ENCODE data around the gene DCAF11.

DCAF11 gene

DNA sequence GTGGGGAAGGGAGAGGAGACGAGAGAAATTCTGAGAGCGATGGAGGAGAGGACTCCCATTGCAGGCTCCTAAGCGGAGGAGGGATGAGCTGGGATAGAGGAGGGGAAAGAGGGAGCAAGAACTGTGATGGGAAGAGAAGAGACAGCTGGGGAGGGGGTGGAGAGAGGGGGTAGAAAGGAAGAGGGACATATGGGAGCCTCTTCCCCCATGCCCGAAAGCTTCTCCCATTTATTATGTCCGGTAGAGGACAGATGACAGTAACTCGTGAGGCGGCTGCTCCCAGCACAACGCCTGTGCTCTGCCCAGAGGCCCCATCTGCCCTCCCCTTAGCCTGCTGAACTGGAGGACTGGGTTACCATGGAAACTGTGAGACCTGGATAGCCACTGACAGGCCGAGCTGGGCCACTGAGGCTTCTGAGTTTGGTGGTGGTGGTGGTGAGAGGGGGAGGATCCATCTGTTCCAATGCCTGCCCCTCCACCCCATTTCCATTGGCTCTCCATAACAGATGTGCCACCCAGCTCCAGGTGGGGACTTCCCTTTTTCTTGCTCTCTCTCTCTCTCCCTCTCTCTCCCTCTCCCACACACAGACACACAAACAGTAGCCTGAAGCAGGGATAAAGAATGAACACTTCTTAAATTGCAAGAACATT is 35.0 kb upstream of the DCAF11 start:
- DNase-seq: peak; percentile 66

DNA sequence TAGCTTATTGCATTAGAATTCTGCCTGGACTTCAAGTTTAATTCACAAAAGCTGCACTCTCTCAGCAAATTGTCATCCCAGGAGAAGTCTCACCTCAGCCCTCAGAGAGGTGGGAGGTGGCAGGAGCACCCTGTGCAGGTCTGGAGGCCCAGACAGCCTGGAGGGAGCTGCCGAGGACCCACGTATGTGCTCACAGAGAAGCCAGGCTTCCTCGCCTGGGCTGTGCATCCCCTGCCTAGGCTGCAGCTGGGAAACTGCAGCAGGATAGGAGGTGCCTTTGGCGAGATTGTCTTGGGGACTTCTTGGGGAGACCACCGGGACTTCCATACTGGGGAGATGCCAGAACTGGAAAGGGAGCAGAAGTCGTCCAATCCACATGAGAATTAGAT is 34.4 kb upstream of the DCAF11 start:
- no peak for DNase-seq

GRCh38 chr14:24080888-24081738 is 33.5 kb upstream of the DCAF11 start:
- DNase-seq: peak; percentile 75

DNA sequence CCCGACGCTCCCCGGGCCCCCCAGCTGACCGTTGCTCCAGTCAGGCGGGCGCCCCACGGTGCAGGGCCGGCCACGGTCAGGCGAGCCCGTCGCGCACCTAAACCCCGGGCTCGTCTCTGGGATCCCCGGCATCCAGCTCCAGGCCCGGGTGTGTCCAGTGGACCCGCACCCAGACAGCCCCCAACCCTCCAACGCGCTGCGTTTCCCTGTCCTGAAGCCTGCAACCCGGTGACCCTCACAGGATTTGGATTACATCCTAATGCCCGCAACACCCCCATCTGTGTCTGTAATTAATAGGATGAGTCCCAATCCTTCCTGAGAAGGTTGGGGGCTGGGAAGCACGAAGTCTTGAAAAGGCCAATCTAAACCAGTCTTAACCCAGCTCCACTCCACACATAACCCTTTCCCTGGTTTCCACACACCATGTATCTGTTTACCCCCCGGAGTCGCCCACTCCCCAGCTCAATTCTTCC is 32.8 kb upstream of the DCAF11 start:
- no peak for DNase-seq

DNA sequence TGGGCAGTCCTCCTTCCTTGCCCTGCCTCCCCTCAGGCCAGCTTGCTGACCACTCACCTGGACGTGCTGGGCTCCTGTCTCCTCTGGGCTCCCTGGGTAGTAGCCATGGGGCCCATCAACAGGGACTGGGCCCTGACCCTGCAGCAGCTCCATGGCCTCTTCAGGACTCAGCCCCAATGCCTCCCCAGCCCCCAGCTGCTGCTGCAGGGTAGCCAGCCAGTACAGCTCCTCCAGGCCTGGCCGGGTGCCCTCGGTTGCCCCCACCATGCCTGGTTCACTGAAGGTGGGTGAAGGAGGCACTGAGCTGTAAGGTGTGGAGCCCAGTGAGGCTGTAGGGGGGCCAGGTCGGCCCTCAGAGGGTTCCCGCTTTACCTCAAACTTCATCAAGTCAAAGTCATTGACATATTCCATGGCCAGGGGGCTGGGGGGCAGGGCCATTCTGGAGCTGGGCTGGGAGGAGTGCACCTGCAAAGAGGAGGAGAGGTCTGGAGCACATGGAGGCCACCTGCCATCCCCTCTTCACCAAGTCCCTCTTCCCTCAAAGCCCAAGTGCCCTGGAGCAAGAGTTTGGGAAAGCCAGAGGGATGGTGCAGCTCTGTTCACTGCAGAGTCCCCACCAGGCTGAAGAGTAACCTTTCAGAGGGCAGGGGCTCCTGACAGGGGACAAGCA is 32.0 kb upstream of the DCAF11 start:
- DNase-seq: no peak

DNA sequence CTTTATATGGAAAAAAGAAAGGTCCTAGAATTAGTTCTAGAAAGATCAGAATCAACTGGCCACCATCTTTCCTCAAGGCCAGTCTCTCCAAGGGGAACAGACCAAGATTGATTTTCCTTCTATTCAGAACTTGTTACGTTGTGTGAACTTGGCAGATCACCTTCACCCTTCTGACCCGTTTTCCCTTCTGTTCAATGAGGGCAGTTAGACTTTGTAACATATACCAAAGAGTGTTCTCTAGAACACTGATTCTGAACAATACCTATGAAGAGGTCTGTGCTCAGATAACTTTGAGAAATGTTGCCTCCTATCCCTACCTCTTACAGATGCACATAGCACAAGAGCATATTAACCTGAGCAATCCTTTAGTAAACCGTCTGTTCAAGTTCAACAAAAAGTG is 31.1 kb upstream of the DCAF11 start:
- no peak for DNase-seq

- no peak for DNase-seq
Observed at GRCh38 chr14:24084440-24084839, 30.1 kb upstream of the DCAF11 start.

GRCh38 chr14:24085215-24085614 is 29.4 kb upstream of the DCAF11 start:
- DNase-seq: no peak

GRCh38 chr14:24086193-24086955 is 28.2 kb upstream of the DCAF11 start:
- DNase-seq: no peak

GRCh38 chr14:24087004-24087403 is 27.6 kb upstream of the DCAF11 start:
- no peak for DNase-seq

GRCh38 chr14:24088095-24088494 is 26.5 kb upstream of the DCAF11 start:
- no peak for DNase-seq

GRCh38 chr14:24089890-24090289 is 24.7 kb upstream of the DCAF11 start:
- no peak for DNase-seq

GRCh38 chr14:24092110-24092504 is 22.5 kb upstream of the DCAF11 start:
- no peak for DNase-seq

GRCh38 chr14:24092505-24093206 is 21.9 kb upstream of the DCAF11 start:
- no peak for DNase-seq

DNA sequence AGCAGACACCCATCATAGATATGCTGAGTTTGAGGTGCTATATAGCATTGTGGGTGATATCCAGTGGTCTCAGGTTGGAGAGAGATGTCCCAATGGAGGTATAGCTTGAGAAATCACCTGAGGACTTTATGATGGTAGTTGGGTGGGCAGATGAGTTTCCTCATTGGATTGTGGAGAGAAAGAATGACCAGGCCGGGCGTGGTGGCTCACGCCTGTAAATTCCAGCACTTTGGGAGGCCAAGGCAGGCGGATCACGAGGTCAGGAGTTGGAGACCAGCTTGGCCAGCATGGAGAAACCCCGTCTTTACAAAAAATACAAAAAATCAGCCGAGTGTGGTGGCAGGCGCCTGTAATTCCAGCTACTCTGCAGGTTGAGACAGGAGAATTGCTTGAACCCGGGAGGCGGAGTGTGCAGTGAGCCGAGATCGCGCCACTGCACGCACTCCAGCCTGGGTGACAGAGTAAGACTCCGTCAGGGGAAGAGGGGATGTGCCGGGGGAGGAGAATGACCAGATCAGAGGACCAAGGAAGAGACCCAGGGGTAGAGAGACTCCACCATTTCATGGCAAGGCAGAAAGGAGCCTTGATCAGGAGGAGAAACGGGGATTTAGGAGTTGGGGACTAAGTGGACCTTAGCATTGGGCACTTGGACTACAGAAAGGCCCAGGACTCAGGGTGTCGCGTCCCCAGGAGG is 21.2 kb upstream of the DCAF11 start:
- DNase-seq: no peak

- DNase-seq: peak; percentile 98
Observed at GRCh38 chr14:24093901-24094840, 20.4 kb upstream of the DCAF11 start, which contains the start of gene PCK2. Gene PCK2, plus strand, starts transcription at chr14:24094311. Its CDS starts 95 bp downstream, at chr14:24094406.

GRCh38 chr14:24094841-24095270 is 19.7 kb upstream of the DCAF11 start:
- DNase-seq: no peak

- DNase-seq: peak; percentile 96
Observed at GRCh38 chr14:24095271-24096068, 19.1 kb upstream of the DCAF11 start.

DNA sequence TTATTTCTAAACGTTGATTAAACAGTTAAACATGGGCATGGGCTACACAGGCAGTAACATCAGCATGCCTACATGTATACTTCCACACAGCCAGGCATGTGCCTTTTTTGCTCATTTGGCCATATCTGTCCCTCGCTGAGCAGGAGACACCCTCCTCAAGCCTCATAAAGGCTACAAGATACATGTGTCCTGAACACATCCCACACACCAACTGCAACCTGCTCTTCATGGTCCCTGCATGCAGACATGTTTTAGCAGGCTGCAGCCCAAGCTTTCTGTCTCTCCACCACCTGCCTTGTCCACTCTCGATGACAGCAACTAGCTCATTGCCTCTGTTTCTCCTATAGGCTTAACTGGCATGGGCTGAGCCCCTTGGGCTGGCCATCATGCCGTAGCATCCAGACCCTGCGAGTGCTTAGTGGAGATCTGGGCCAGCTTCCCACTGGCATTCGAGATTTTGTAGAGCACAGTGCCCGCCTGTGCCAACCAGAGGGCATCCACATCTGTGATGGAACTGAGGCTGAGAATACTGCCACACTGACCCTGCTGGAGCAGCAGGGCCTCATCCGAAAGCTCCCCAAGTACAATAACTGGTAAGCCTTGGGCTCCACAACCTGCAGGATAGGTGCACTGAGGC is 17.9 kb upstream of the DCAF11 start:
- no peak for DNase-seq
